Activated naive CD4-positive, alpha-beta T cell treated with anti-CD3 and anti-CD28 coated beads for 36 hours (primary cell): ENCODE measurements around the gene ANKRD44. TPM values are rescaled to one million over a fixed set of nuclear protein-coding genes. Genes with fewer than 3 reads are reported as not detected.

ENCODE experiments used
- CTCF ChIA-PET: fragments of 350-600 bp; sonication (Branson Sonifier 250); formaldehyde crosslinking; loops from one replicate; lab custom pipeline; 2021; ENCODE audit warnings: antibody characterized with exemption; lab: Charles Lee
- DNase-seq: peaks from one replicate; pipeline ENCODE4 v3.0.0-alpha.2; 2020
- H3K27ac Mint-ChIP-seq: one replicate; pipeline ENCODE4 v1.8.0; 2021; ENCODE audit warnings: mild to moderate bottlenecking, mixed read lengths
- H3K27me3 Mint-ChIP-seq: one replicate; pipeline ENCODE4 v1.8.0; 2021; ENCODE audit warnings: low read depth, mixed read lengths
- H3K36me3 Mint-ChIP-seq: one replicate; pipeline ENCODE4 v1.8.0; 2021; ENCODE audit warnings: low read depth, mixed read lengths
- H3K4me1 Mint-ChIP-seq: one replicate; pipeline ENCODE4 v1.8.0; 2021; ENCODE audit warnings: low read depth, mixed read lengths
- H3K4me3 Mint-ChIP-seq: one replicate; pipeline ENCODE4 v1.8.0; 2021; ENCODE audit warnings: mild to moderate bottlenecking, moderate library complexity, mixed read lengths
- H3K9me3 Mint-ChIP-seq: one replicate; pipeline ENCODE4 v1.8.0; 2021; ENCODE audit warnings: mixed read lengths
- intact Hi-C: fragments of 100-400 bp; cut with micrococcal nuclease; formaldehyde crosslinking; loops from one replicate; pipeline ENCODE4 v1.15.1; 2023
- total RNA-seq, 2 experiments: library from RNA; stranded (reverse); gene quantifications; one replicate each; pipeline ENCODE4 v1.2.3, GENCODE V29; 2021

Gene ANKRD44
- total RNA-seq, 2 experiments from 2014 or later = 87.8 to 101 TPM

DNA sequence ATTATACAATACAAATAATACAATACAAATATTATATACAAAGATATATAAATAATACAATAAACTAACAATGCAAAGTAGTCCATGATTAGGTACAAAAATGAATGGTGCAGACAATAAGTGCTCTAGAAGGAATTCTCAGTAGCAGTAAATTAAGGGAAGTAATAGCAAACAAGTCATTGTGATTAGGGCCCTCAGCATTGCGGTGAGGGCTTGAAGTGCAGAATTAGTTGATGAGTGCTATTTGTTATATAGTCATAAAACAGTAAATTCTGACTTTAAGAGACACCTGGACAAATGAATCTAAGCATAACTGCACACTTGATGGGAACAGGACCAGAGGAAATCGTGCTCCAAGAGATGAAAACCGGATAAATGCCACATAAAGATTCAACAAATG lies 74.9 kb downstream of the ANKRD44 start:
- Mint-ChIP-seq H3K27ac (peak overlapping the region; percentile 91), H3K4me3 (no peak overlapping the region), H3K36me3 (peaks cover 4% of the 10 kb centered on the region), H3K27me3 (no peaks in the 10 kb centered on the region), H3K4me1 (peaks cover 90% of the 10 kb centered on the region), H3K9me3 (no peaks in the 10 kb centered on the region)
- DNase-seq = no peak
- intact Hi-C loops = loop anchor here (5.0 kb wide), 1 partner anchor 142 kb away; no protein-coding TSS in a partner anchor
- CTCF ChIA-PET = no interaction called here

DNA sequence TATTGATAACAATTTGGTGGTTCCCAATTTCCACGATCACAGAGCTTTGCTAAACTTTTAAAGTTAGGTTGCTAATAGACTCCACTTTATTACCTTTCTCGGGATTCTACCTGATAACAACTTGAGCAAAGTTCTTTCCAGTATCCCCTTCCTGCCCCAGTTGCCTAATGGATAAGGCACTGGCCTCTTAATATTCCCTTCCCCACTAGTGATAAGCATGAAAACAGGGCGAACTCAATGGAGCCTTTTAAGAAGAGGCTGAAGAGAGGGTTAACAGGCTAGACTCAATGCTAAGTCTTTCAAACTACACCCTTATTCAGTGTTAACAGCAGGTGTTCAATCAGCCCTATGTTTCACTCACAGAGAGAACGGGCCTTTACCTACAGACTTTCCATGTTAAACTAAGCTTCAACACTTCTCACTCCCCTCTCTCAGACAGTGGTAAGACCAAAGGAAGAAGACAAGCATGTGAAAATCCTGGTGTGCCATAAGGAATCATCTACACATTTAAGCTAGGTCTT lies 75.8 kb downstream of the ANKRD44 start:
- H3K36me3 Mint-ChIP-seq = peaks cover 6% of the 10 kb centered on the region
- CTCF ChIA-PET = no interaction called here
- H3K27me3 Mint-ChIP-seq = no peaks in the 10 kb centered on the region
- H3K9me3 Mint-ChIP-seq = no peaks in the 10 kb centered on the region
- H3K4me3 Mint-ChIP-seq = no peak overlapping the region
- peaks cover 94% of the 10 kb centered on the region for H3K4me1 Mint-ChIP-seq
- no peak for DNase-seq
- intact Hi-C loops = loop anchor here (5.0 kb wide), 1 partner anchor 143 kb away; no protein-coding TSS in a partner anchor
- H3K27ac Mint-ChIP-seq = peak overlapping the region; percentile 81

DNA sequence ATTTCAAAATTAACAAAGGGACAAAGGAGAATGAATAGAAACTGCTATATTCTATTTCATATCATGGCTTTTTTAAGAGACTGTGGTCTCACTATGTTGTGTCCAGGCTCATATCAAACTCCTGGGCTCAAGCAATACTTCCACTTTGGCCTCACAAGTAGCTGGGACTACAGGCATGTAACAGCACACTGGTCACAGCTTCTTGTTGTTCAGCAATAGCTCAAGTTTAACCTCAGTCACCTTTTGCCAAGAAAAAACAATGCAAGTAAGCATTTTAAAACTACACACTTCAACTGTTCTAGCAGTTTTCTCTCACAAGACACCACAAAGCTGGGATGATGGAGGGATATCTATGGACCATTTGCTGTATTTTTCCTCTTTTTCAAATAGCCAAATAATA lies 77.1 kb downstream of the ANKRD44 start:
- intact Hi-C loops = no loop called here
- Mint-ChIP-seq H3K4me1 (peaks cover 94% of the 10 kb centered on the region), H3K36me3 (peaks cover 7% of the 10 kb centered on the region), H3K9me3 (no peaks in the 10 kb centered on the region), H3K27me3 (no peaks in the 10 kb centered on the region), H3K27ac (peak overlapping the region; percentile 48), H3K4me3 (no peak overlapping the region)
- no peak for DNase-seq
- CTCF ChIA-PET = interaction anchor here (0.7 kb wide), 1 partner anchor 22 kb away, joined by 4 read pairs; no protein-coding TSS in a partner anchor

DNA sequence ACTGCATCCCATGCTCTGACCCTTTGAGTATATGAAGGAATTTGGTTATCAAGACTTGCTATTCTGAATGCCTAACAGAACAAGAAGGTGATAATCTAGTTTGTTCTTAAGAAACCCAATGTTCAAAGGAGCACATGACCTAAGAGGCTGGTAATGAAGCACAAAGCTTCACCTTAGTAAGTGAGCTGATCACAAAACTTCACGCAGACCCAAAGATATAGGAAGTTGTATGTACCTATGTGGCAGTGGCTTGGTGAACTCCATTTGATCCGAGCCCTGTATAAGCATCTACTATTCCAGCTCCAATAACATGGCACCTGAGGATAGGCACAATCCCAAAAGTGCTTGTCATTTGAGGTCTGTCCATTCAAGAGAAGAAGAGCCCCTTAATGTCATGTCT lies 78.6 kb downstream of the ANKRD44 start:
- H3K27ac Mint-ChIP-seq = peak overlapping the region; percentile 77
- H3K27me3 Mint-ChIP-seq = no peaks in the 10 kb centered on the region
- H3K4me1 Mint-ChIP-seq = peaks cover 95% of the 10 kb centered on the region
- intact Hi-C loops = loop anchor here (1.0 kb wide), 1 partner anchor 12 kb away; no protein-coding TSS in a partner anchor
- no peaks in the 10 kb centered on the region for H3K9me3 Mint-ChIP-seq
- no peak for DNase-seq
- peaks cover 9% of the 10 kb centered on the region for H3K36me3 Mint-ChIP-seq
- no peak overlapping the region for H3K4me3 Mint-ChIP-seq
- CTCF ChIA-PET = interaction anchor here (0.6 to 1.5 kb wide), 4 partner anchors 20 to 119 kb away, joined by 3 to 4 read pairs (median 3); no protein-coding TSS in a partner anchor

DNA sequence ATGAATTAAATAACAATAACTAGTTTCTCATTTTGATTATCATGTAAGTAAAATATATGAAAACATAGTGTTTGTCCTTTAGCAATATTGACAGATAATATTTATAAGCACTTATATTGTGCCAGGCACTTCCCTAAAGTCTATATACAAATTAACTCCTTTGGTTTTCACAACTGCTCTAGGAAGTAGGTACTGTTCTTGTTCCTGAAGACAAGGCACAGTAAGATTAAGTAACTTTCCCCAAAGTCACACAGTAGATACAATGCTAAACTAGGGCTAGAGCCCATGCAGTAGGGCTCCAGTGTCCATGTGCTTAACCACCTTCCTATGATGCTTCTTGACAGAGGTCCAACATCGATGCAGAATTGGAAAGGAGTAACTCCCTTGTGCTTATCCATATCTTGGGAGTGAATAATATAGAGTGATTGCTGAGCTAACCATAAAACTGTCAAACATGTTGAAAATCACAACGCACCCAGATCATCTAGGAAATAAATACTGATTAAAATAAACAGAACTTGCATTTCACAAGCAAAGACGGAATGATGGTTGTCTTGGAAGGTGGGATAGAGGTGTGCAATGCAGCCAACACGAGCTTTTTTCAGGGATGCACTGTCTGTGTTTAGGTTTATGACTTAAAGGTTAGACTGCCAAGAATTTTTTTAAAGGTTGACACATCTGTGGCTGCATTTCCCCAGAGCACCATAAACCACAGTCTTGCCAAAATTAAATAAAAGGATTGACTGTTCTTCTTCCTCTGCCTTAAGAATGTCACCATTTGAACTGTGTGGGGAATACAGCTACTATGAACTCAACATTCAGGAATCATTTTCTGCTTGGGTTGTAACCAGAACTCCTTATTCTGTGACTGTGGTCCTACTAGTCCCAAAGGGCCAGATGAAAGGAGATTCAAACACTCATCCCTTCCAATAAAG lies 80.8 kb downstream of the ANKRD44 start:
- H3K36me3 Mint-ChIP-seq = peaks cover 12% of the 10 kb centered on the region
- no peak for DNase-seq
- intact Hi-C loops = no loop called here
- H3K27ac Mint-ChIP-seq = peak overlapping the region; percentile 48
- no peaks in the 10 kb centered on the region for H3K9me3 Mint-ChIP-seq
- peaks cover 94% of the 10 kb centered on the region for H3K4me1 Mint-ChIP-seq
- CTCF ChIA-PET = interaction anchor here (0.9 to 1.1 kb wide), 2 partner anchors 37 to 76 kb away, joined by 3 to 4 read pairs; no protein-coding TSS in a partner anchor
- H3K4me3 Mint-ChIP-seq = no peak overlapping the region
- H3K27me3 Mint-ChIP-seq = no peaks in the 10 kb centered on the region

DNA sequence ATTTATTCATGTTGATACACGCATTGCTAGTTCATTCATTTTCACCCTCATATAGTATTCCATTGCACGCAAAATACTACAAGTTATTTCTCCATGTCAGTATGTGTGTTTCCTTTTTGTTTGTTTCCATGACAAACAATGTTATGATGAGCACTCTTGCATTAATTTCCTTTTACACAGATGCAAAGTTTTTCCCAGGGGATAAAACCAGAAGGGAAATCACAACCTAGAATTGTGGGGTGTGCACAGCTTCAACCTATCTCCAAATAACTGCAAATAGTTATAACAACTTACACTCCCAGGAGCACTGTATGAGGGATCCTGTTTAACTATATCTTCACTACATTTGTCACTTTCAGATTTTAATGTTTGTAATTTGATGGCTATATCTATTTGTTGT lies 87.1 kb downstream of the ANKRD44 start:
- CTCF ChIA-PET = no interaction called here
- peaks cover 89% of the 10 kb centered on the region for H3K4me1 Mint-ChIP-seq
- no peak overlapping the region for H3K4me3 Mint-ChIP-seq
- no peak for DNase-seq
- no peaks in the 10 kb centered on the region for H3K9me3 Mint-ChIP-seq
- H3K36me3 Mint-ChIP-seq = peaks cover 8% of the 10 kb centered on the region
- H3K27me3 Mint-ChIP-seq = no peaks in the 10 kb centered on the region
- peak overlapping the region; percentile 18 for H3K27ac Mint-ChIP-seq
- intact Hi-C loops = no loop called here

DNA sequence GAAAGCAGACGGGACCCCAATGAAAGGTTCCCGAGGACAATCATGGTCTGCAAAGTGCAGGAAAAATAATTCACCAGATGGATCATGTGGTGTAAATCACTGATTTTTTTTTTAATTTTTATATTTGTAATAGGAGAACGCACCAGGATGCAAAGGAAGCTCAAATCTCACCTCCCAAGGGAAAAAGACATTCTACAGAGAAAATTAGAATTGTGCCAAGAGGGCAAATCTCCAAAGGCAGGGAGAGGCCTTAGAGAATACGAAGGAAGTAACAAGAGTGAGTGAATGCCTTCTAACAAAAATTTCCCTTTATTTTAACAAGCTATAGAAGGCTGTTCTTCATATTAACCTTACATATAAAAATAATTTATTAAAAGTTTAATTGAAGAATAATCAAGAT lies 90.9 kb downstream of the ANKRD44 start:
- CTCF ChIA-PET = interaction anchor here (0.9 kb wide), 1 partner anchor 29 kb away, joined by 4 read pairs; no protein-coding TSS in a partner anchor
- H3K9me3 Mint-ChIP-seq = no peaks in the 10 kb centered on the region
- peak overlapping the region; percentile 44 for H3K27ac Mint-ChIP-seq
- peaks cover 90% of the 10 kb centered on the region for H3K4me1 Mint-ChIP-seq
- peaks cover 7% of the 10 kb centered on the region for H3K36me3 Mint-ChIP-seq
- intact Hi-C loops = loop anchor here (1.0 to 10.0 kb wide), 4 partner anchors 13 to 1685 kb away; partner anchors contain the start of gene PGAP1
- no peaks in the 10 kb centered on the region for H3K27me3 Mint-ChIP-seq
- no peak overlapping the region for H3K4me3 Mint-ChIP-seq
- no peak for DNase-seq

DNA sequence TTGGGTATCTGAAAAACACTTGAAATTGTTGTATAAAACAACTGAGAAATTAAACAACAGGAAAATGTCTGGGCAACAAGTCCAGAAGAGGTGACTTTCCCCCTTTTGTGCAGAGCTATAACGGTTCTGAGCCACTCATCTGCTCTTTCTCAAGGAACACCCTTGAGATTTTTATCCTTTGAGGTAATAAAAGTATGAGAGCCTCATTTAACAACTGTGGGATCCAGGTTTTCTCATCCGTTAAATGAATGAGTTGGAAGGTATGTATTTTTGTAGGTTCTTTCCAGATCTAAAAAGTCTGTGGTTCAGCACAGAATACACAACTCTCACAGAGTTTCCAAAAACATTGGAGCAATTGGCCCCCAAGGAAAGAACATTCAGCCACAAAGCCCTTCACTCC lies 93.0 kb downstream of the ANKRD44 start:
- H3K36me3 Mint-ChIP-seq = peaks cover 7% of the 10 kb centered on the region
- peak overlapping the region; percentile 97 for H3K27ac Mint-ChIP-seq
- intact Hi-C loops = loop anchor here (5.0 to 10.0 kb wide), 3 partner anchors 290 to 1683 kb away; partner anchors contain the start of gene PGAP1
- no peak for DNase-seq
- no peaks in the 10 kb centered on the region for H3K27me3 Mint-ChIP-seq
- CTCF ChIA-PET = no interaction called here
- H3K4me3 Mint-ChIP-seq = no peak overlapping the region
- peaks cover 94% of the 10 kb centered on the region for H3K4me1 Mint-ChIP-seq
- no peaks in the 10 kb centered on the region for H3K9me3 Mint-ChIP-seq

DNA sequence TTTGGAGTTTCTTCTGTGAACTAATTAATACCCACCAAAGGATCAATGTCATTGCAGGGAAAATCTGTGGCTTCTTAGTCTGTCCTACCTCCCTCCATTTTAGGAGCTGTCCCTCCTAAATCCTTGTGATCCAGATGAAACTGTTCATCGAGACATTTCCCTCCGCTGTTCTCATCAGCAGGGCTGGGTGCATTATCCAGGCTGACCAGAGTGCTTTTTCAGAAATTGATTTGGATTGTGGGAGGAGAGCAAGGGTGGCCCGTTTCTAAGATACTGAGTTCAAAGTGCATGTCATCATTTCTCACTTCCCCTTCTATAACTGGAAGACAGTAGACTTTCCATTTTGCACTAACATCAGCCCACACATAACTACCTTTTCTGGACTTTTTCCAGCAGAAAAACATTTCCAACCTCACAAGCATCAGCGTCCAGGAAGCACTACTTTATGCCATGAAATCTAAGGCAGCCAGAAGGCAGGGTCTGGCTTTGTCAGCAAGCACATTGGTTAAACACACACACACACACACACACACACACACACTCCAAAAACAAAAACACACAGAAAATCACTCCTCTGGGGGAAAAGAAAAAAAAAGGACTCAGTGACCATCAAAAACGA lies 94.1 kb downstream of the ANKRD44 start:
- Mint-ChIP-seq H3K27ac (peak overlapping the region; percentile 97), H3K36me3 (peaks cover 5% of the 10 kb centered on the region), H3K4me1 (peaks cover 94% of the 10 kb centered on the region), H3K27me3 (no peaks in the 10 kb centered on the region), H3K4me3 (peak overlapping the region; percentile 69), H3K9me3 (no peaks in the 10 kb centered on the region)
- CTCF ChIA-PET = interaction anchor here (0.6 kb wide), 2 partner anchors 11 to 30 kb away, joined by 3 to 5 read pairs; no protein-coding TSS in a partner anchor
- DNase-seq = no peak
- intact Hi-C loops = loop anchor here (1.0 to 10.0 kb wide), 8 partner anchors 10 to 1682 kb away; partner anchors contain the start of gene PGAP1

DNA sequence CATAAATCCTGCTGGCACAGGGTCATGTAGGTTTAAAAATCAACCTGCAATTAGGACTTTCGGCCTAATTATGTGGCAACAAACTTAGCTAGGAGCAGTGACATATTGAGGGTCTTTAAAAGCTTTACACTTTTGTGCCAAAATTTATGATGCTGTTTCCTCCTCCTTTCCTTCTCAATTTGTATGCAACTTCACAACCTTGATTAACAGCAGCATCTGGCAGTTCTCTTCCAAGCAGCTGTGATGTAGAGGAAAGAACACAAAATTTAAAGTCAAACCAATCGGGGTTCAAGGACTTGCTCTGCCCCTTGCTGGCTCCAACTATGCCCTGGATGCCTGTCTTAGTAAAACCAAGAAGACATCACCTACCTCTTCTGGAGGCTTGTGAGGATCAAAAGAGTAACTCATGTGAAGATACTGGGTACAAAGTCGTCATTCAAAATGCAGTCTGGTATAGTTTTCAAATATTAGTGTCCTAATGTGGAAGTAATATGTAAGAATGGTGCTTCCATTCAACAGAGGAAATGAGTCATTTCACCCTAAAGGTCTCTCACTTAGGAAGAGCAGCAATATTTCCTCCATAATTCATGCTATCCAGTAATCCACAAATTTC lies 94.7 kb downstream of the ANKRD44 start:
- H3K27ac Mint-ChIP-seq = peak overlapping the region; percentile 97
- CTCF ChIA-PET = interaction anchor here (1.2 kb wide), 1 partner anchor 24 kb away, joined by 3 read pairs; no protein-coding TSS in a partner anchor

More for the DNA sequence above, 94.7 kb downstream of the ANKRD44 start:
- peak overlapping the region; percentile 69 for H3K4me3 Mint-ChIP-seq
- peaks cover 96% of the 10 kb centered on the region for H3K4me1 Mint-ChIP-seq
- H3K9me3 Mint-ChIP-seq = no peaks in the 10 kb centered on the region
- H3K27me3 Mint-ChIP-seq = no peaks in the 10 kb centered on the region
- peak; percentile 42 for DNase-seq
- peaks cover 5% of the 10 kb centered on the region for H3K36me3 Mint-ChIP-seq
- intact Hi-C loops = loop anchor here (1.0 to 10.0 kb wide), 8 partner anchors 10 to 1681 kb away; partner anchors contain the start of gene PGAP1
